GM21737 (cell line): Measurements from ENCODE around the gene PAM.

Source experiments
- ATAC-seq: cut with Tn5 transposase; IDR thresholded peaks from one replicate; pipeline ENCODE4 v1.9.1; 2021; ENCODE audit warnings: mild to moderate bottlenecking, moderate library complexity; ENCODE audit not compliant: unreplicated experiment

The PAM gene

DNA sequence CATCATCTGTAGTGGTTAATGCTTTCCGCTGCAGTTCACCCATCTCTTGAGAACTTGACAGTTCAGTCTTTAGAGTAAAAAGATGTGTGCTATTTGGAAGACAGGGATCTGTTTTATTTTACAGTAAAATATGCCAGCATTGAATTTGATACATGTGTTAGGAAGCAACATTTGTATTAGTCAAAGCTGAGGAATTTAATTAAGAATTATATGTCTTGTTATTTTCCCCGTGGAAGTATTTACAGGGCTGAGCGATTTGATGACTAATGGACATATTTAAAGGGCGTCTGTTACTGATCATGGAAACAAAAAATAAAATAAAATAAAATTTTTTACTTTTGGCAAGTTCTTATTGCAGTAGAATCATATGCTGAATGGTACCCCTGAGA, 101.3 kb downstream of the PAM start:
- no peak for ATAC-seq

GRCh38 chr5:102857076-102857818, 102.1 kb downstream of the PAM start:
- no peak for ATAC-seq

DNA sequence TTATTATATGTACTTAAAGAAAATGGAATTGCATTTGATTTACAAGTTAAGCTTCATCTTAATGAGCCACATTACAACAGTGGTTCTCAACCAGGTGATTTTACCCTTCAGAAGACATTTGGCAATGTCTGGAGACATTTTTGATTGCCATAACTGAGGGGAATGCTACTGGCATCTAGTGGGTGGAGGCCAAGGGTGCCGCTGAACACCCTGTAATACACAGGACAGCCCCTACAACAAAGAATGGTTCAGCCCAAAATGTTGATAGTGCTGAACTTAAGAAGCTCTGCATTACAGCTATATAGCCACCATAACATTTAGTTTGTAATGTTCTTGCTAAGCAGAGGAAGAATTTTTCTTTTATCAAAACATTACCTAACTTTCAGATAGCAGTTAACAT, 103.1 kb downstream of the PAM start:
- ATAC-seq: no peak

DNA sequence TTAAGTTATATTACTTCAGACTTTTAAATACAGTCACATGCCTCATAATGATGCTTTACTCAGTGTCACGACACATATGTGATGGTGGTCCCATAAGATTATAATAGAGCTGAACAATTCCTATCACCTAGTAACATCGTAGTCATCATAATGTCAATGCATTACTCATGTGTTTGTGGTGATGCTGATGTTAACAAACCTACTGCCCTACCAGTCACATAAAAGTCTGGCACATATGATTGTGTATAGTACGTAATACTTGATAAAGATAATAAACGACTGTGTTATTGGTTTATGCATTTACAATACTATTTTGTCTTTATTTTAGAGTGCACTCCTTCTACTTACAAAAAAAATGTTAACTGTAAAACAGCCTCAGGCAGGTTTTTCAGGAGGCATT, 103.7 kb downstream of the PAM start:
- no peak for ATAC-seq

GRCh38 chr5:102860035-102860434, 104.9 kb downstream of the PAM start:
- ATAC-seq: no peak

DNA sequence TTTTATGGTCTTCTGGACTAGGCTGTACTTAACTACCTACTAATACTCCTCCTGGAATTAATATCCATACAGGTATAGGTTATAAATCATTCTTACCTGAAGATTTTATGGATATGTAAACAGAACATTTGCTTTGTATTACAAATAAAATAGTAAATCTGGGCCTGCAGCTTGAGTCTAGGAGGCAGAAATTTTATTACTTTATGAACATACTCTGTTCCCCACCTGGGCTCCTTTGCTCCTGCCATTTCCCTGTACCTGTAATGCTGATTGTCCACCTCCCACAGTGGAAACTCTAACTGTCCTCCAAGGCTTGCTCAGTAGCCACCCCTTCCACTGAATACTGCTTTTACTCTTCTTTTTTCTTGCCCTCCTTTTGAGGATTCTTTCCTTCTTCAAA, 108.0 kb downstream of the PAM start:
- ATAC-seq: no peak

DNA sequence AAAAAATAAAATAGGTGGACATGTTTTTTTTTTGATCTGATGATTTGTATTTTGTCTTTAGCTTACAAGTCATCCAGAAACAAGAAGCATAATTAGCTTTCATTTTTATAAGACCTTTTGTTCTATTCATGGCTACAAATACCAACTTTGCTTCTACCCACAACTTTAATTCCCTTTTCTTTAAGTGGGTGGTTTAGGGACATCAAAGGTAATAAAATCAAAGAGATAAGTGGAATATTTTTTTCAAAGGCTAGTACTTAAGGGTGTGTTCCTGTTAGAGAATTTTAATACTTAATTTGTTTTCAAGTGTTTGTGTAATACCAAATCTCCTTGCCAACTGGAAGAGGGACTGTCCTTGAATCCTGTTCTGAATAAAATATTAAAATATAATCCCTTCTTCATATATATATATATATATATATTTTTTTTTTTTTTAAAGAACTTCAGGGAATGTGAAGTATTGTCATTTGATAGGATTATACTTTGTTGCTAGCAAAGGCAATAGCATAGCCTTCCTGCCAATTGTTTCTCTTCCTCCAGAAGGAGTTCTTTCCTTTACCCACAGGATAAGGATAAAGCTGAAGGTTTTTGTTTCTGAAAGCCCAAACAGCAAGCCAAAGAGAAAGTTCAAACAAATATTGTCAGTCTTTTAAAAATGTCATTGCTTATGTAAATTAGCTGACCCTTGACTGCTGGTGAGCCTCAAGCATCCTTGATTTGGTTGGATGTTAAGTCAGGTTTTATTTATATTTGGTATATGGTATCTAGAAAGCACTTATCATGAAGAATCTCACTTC, 108.9 kb downstream of the PAM start:
- no peak for ATAC-seq

DNA sequence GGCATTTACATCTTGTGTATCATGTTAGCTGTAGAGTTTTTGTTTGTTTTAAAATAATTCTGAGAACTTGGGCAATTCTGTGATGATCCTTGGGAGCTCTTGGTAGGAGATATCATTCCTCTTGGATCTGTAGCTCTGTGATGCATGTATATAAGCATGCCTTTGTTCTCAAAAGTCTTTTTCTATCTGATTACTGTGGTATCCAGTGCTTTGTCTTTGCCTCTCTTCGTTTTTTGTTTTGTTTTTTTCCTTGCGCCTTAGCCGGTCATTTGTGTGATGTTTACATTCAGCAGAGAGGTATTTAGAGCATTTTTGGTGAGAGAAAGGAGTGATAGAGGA, 110.0 kb downstream of the PAM start:
- no peak for ATAC-seq

- peak; percentile 77 for ATAC-seq
These were observed 110.6 kb downstream of the PAM start for GRCh38 chr5:102865510-102866236.

DNA sequence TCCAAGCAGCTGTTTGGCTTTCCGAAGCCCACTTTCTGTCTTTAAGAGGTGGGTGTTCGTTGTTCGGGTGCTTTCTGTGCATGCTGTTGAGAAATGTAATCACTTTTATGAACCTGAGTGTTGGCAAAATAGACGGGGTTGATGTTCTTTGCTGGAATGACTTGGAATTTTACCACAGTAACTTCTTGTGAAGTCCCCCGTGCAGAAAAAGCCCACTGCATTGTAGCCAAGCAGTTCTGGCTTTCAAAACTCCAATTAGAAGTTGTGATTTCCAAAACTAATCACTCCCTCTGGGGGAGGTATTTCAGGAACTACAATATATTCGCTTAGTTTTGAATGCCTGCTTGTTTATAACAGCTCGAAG, 111.1 kb downstream of the PAM start:
- no peak for ATAC-seq

- ATAC-seq: no peak
These were observed 113.0 kb downstream of the PAM start for GRCh38 chr5:102867992-102868662.

DNA sequence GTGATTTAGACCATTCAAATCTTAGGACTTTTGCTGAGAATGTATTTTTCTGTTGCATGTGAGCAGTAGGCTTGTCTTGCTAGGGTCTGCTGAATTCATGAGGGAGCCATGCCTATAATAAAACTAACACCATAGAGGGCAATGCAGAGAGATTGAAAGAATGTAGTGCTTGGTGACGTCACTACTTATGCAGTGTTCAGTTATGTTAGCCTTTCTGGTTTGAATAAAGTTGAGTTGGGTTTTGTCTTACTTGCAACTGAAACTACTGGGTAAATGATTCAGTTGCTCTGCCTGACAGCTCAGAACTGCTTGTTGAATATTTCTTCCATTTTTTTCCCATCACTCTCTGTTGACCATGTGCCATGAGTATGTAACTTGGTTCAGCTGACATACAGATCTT, 114.1 kb downstream of the PAM start:
- ATAC-seq: no peak

DNA sequence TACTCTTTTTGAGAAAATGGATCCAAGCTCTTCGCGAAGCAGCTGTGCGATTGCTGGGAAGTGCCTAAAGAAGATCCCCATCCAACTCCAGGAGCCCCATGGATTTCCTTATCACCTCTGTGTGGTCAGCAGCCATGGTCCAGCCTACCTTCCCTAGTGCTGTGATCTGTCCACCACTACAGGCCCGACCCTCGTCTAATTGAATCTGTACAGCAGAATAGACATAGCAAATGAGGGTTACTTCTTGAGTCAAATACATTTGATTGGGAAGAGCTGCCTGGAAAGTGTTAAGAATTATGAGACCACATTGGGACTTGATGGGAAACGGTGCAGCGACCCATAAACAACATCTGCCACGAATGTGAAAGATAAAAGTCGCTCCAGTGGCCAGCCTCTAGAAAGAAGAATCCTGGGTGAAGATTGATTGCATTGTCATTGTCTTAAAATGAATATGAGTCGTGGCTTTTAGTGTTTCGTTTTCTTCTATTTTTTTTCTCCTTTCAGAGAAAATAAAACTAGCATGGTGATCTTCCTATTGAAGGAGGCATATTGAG, 118.4 kb downstream of the PAM start:
- no peak for ATAC-seq

- no peak for ATAC-seq
These were observed 118.9 kb downstream of the PAM start for GRCh38 chr5:102874054-102874453.

DNA sequence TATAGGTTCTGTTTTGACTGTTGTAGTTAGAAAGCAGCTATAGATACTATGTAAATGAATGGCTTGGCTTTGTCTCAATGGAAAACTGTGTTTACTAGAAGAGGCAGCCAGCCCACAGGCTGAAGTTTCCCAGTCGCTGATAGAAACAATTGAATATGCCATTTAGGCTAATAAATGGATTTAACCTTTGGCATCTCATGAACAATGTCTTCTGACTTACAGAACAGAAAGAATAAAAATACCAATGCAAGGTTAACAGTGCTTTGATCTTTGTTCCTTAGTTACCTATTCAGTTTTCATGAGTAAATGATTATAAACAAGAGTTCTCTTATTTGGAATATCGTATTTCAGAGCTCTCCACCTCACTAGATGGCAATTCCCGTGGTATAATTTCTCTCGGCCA, 120.6 kb downstream of the PAM start:
- ATAC-seq: no peak

- no peak for ATAC-seq
These were observed 121.5 kb downstream of the PAM start for GRCh38 chr5:102876610-102877009.

GRCh38 chr5:102879741-102880140, 124.6 kb downstream of the PAM start:
- no peak for ATAC-seq

- ATAC-seq: no peak
These were observed 131.5 kb downstream of the PAM start for GRCh38 chr5:102886586-102886985.

GRCh38 chr5:102888483-102888882, 133.4 kb downstream of the PAM start:
- no peak for ATAC-seq

DNA sequence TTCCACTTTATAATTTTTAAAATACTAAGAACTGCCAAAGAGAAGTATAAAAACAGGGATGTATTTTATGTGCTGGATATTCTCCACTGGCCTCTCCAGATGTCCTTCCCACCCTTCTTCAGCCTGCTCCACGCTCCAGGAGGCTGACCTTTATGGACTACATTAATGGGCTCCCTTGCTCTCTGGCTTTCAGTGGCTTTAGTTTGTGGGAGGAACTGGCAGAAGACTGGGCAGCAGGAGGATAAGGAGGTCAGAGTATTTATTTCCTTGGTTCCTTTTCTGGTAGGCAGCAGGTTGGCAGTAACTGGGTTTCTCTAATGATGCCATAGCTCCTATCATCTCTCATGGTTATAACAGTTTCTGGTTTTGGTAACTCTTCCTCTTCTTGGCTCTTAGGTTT, 133.9 kb downstream of the PAM start:
- no peak for ATAC-seq

- no peak for ATAC-seq
These were observed 135.0 kb downstream of the PAM start for GRCh38 chr5:102890133-102890532.
